Ramos (cell line): ENCODE results near the gene ADCY7.
"Not testable (repeated sequence)": the region's sequence is repeated elsewhere in the genome, so short reads cannot be mapped to it uniquely, and the experiment has no call there.

Source experiments
- in situ Hi-C: fragments of 300-500 bp; cut with MboI; formaldehyde crosslinking; loops from one replicate; pipeline ENCODE4 v1.14.3; 2022; ENCODE audit warnings: low sequenced_read_pairs; ENCODE audit not compliant: unreplicated experiment

The ADCY7 gene

DNA sequence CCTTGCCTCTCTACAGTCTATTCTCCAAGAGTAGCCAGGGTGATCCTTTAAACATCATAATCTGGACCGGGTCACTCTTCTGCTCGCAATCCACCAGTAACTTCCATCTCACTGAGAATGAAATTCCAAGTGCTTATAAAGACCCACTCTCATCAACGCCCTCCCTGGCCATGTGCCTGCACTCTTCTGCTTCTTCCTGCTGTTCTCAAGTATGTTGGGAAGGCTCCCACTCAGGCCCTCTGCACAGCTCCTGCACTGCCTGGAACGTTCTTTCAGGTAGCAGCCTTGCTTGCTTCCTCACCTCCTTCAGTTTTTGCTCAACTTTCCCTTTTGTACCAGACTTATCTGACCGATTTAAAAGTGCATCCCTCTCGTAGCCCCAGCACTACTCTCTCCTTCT lies 58.0 kb downstream of the ADCY7 start:
- in situ Hi-C loops = no loop called here

GRCh38 chr16:50326264-50326663 lies 59.9 kb downstream of the ADCY7 start:
- in situ Hi-C loops = no loop called here

GRCh38 chr16:50326835-50327465 lies 60.6 kb downstream of the ADCY7 start:
- in situ Hi-C loops = no loop called here

GRCh38 chr16:50329446-50330189 lies 63.3 kb downstream of the ADCY7 start:
- in situ Hi-C loops = no loop called here

DNA sequence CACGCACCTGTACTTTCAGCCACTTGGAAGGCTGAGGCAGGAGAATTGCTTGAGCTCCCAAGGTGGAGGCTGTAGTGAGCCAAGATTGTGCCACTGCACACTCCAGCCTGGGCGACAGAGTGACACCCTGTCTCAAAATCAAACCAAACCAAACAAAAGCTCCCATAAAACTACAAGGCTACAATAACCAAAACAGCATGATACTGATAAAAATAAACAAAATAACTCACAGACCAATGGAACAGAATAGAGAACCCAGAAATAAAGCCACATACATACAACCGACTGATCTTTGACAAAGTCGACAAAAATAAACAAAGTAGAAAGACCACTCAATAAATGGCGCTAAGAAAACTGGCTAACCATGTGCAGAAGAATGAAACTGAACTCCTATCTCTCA lies 65.2 kb downstream of the ADCY7 start:
- in situ Hi-C loops = no loop called here

DNA sequence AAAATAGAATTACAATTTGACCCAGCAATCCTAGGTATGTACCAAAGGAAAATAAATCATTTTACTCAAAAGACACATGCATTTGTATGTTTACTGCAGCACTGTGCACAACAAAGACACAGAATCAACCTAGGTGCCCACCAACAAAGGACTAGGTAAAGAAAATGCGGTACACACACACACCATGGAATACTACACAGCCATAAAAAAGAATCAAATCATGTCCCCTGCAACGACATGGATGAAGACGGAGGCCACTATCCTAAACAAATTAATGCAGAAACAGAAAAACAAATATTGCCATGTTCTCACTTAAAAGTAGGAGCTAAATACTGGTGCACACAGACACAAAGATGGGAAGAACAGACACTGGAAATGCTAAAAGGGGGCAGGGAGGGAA lies 66.2 kb downstream of the ADCY7 start:
- in situ Hi-C loops = no loop called here

DNA sequence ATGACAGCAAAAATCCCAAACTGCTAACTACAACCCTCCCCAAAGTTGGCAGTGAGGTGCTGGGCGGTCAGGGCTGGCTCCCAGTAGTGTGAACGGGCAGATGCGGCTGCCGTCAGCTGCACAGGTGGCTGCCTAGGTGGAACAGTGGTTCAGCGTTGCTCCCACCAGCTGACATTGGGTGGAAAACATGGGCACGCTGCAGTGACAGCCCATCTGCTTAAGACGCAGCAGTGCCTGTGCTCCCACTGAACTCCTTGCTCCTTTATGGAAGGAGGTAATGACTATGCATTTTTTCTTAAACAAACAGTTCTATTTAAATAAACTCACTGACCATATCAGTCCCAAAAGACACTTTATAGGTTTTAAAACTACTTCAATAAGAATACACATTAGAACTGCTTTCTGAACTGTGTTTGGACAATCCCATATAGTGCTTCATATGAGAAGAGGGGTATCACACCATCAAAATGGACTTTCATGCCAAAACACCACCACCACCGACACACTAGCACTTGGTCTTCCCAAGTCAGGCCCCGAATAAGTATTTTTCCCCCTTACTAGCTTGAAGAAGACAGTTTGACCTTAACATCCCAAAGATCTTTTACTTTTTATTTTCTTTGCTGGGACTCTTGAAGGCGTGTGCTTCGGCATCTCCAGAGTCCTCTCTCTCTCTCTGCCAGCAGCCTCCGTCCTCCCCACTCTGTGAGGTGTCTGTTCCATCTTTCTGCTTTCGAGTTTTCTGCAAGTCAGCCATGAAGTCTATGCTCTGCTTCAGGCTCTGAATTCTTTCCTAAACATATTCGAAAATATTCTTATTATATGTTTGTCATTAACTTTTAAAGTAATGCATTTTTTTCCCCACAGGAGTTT lies 68.0 kb downstream of the ADCY7 start:
- in situ Hi-C loops = no loop called here

GRCh38 chr16:50335196-50335958 lies 69.0 kb downstream of the ADCY7 start:
- in situ Hi-C loops = no loop called here

DNA sequence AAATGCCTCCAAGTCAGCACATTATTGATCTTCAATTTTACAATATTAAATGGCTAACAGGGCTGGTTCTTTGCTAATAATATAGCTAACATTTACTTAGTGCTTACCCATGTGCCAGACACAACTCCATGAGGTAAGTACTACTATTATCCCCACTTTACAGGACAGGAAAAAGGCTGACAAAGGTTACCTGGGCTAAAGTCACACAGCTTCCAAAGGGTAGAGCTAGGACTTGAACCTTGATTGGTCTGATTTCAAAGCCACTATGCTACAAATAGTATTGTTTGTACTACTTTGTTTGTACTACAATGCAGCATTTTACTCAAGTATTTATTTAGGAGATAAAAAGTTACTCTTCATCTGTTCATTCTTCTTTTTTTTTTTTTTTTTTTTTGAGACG lies 70.5 kb downstream of the ADCY7 start:
- in situ Hi-C loops = no loop called here

DNA sequence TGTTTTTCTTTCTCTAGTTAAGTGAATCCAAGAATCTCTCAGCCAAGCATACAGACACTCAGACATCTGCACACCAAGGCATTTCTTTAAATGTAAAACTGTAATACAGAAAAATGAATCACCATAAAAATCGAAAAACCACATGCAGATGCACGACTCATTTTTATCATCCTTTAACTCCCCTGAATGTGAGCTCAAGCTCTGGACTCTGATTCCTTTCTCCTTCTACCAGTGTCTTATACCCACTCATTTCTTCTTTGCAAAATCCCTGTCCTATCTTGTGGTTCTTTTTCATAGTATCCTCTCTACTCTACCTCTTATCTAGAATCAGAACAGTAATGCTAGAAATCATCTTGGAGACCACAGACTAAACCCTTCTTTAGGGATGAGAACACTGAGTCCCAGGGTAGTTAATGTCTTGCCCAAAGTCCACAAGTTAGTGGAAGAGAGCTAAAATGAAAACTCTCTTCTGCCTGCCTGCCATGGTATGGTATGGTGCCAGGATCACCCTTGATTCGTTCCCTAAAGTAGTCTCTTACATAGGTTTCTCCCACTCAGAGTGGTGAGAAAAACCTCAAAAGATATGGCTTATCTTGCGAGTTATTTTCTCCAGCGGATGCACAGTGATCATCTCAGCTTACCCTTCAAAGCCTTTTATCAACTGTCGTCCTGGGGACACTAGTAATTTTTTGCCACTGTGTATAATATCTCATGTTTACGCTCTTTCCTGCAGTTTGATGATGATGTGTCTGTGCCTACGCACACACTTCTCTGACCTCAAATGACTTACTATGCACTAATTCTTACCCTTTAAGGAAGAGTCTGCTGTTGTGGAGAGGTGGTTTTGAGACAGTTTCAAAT lies 72.2 kb downstream of the ADCY7 start:
- in situ Hi-C loops = no loop called here

GRCh38 chr16:50340578-50340977 lies 74.2 kb downstream of the ADCY7 start:
- in situ Hi-C loops = no loop called here

GRCh38 chr16:50343566-50343965 lies 77.2 kb downstream of the ADCY7 start:
- in situ Hi-C loops = not testable (repeated sequence)

DNA sequence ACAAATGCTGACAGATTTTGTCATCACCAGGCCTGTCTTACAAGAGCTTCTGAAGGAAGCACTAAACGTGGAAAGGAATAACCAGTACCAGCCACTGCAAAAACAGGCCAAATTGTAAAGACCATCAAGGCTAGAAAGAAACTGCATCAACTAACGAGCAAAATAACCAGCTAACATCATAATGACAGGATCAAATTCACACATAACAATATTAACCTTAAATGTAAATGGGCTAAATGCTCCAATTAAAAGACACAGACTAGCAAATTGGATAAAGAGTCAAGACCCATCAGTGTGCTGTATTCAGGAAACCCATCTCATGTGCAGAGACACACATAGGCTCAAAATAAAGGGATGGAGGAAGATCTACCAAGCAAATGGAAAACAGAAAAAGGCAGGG lies 78.9 kb downstream of the ADCY7 start:
- in situ Hi-C loops = not testable (repeated sequence)

DNA sequence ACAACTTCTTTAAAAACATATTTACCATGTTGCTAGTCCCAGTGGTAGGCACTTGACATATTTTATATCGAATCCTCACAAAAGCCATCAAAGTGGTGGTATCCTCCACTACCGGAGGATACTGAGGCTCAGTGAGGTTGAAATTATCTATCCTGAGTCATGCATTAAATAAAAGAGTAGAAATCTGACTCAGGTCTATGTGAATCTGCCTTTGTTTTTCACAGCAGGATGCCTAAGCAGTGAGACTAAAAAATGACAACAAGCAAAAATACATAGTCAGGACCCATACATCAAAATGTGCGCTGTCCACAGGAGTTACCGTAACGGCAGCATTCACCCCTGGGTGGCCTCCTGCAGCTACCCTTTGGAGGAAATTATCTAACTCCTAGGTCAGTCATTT lies 84.8 kb downstream of the ADCY7 start:
- in situ Hi-C loops = loop anchor here (10.0 kb wide), 1 partner anchor 136 kb away; no protein-coding TSS in a partner anchor

- in situ Hi-C loops = loop anchor here (10.0 kb wide), 1 partner anchor 137 kb away; no protein-coding TSS in a partner anchor
Observed at GRCh38 chr16:50351952-50352351, 85.6 kb downstream of the ADCY7 start.

GRCh38 chr16:50354082-50354481 lies 87.7 kb downstream of the ADCY7 start:
- in situ Hi-C loops = loop anchor here (10.0 kb wide), 1 partner anchor 139 kb away; no protein-coding TSS in a partner anchor

DNA sequence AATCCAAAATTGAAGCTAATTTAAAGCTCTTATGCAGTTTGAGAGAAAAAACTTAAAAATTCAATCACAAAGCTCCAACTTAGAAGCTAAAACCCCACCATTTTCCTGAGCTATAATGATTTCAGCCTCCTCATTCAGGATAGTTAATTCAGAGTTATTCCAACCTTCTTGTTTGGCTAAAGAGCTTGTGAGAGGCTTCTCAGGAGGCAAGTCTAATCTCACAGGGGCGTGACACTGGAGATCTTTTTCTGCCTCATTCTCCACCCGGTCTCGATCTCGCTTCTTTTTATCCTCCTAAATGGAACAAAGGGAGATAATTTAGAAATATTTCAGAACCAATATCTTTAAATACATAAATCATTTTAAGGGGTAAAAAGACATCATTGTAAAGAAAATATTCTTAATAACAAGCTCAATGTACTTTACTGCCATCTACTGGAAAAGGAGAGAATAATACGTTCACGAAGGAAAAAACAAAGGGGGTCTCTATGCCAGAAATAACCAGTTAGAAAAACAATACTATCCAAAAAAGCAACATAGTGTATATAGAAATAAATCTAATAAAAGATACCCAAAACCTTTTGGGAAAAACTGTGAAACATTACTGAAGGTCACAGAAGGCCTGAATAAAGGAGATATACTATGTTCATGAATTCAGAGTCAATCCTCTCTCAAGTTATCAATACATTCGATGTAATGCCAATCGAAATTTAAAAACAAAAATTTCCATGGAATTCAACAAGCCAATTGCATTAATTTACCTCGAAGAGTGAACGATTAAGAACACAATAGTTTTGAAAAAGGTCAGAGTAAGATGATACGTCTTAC lies 88.5 kb downstream of the ADCY7 start:
- in situ Hi-C loops = loop anchor here (10.0 kb wide), 1 partner anchor 140 kb away; no protein-coding TSS in a partner anchor

- in situ Hi-C loops = loop anchor here (10.0 kb wide), 1 partner anchor 145 kb away; no protein-coding TSS in a partner anchor
Observed at GRCh38 chr16:50359626-50360025, 93.3 kb downstream of the ADCY7 start.
